HepG2 (cell line): Measurements from ENCODE around the gene NAT14. TPM values are rescaled to one million over a fixed set of nuclear protein-coding genes. Genes with fewer than 3 reads are reported as not detected.

Experiments
- AKAP8 ChIP-seq: sonication (generic); formaldehyde crosslinking; IDR thresholded peaks from 2 replicates; pipeline ENCODE4 v1.5.1; 2020; ENCODE audit warnings: mild to moderate bottlenecking, missing genetic modification reagents
- ATF1 ChIP-seq: IDR thresholded peaks from 2 replicates; pipeline ENCODE4 v1.6.1; 2016; ENCODE audit warnings: mild to moderate bottlenecking, control low read depth
- ATF7 ChIP-seq, 2 experiments: fragments of 450-650 bp in 1 of 2; sonication (generic) in 1 of 2; formaldehyde crosslinking in 1 of 2; IDR thresholded peaks; 2 replicates each; pipeline versions ENCODE4 v1.4.0 to v1.6.1; 2016 to 2020; ENCODE audit warnings: antibody characterized with exemption in 1 of 2, mild to moderate bottlenecking in 1 of 2, missing genetic modification reagents in 1 of 2
- FIP1L1 ChIP-seq: fragments of 200-400 bp; formaldehyde crosslinking; IDR thresholded peaks from 2 replicates; pipeline ENCODE4 v1.6.1; 2018; ENCODE audit warnings: low read depth, mild to moderate bottlenecking, low read length, moderate library complexity, borderline replicate concordance; ENCODE audit not compliant: insufficient read depth
- FOXA1 ChIP-seq, 2 experiments: fragments of 450-650 bp in 1 of 2; sonication (generic) in 1 of 2; formaldehyde crosslinking in 1 of 2; IDR thresholded peaks; 2 replicates each; pipeline versions ENCODE4 v1.4.0 to v1.6.1; 2016 to 2020; ENCODE audit warnings: missing genetic modification reagents in 1 of 2
- HNRNPLL ChIP-seq: fragments of 200-400 bp; formaldehyde crosslinking; IDR thresholded peaks from 2 replicates; pipeline ENCODE4 v1.6.1; 2017; ENCODE audit warnings: mild to moderate bottlenecking, low read depth, low read length; ENCODE audit not compliant: poor library complexity, severe bottlenecking
- HOXA3 ChIP-seq: sonication (generic); formaldehyde crosslinking; IDR thresholded peaks from 2 replicates; pipeline ENCODE4 v1.5.0; 2020; ENCODE audit warnings: missing genetic modification reagents
- HOXA7 ChIP-seq: sonication (generic); formaldehyde crosslinking; IDR thresholded peaks from 2 replicates; pipeline ENCODE4 v1.8.1; 2022; ENCODE audit warnings: mild to moderate bottlenecking, missing genetic modification reagents, moderate library complexity
- KDM3A ChIP-seq: IDR thresholded peaks from 2 replicates; pipeline ENCODE4 v1.6.1; 2018; ENCODE audit warnings: low read depth, missing compliant biosample characterization
- NKX3-1 ChIP-seq: sonication (generic); formaldehyde crosslinking; IDR thresholded peaks from 2 replicates; pipeline ENCODE4 v1.5.0; 2020; ENCODE audit warnings: missing genetic modification reagents
- SAP130 ChIP-seq: IDR thresholded peaks from 2 replicates; pipeline ENCODE4 v1.6.1; 2016; ENCODE audit warnings: low read depth
- SP4 ChIP-seq: sonication (generic); formaldehyde crosslinking; IDR thresholded peaks from 2 replicates; pipeline ENCODE4 v1.8.1; 2023; ENCODE audit warnings: mild to moderate bottlenecking, missing genetic modification reagents
- ZBTB7A ChIP-seq: sonication (generic); formaldehyde crosslinking; IDR thresholded peaks from 2 replicates; pipeline ENCODE4 v1.8.0; 2022; ENCODE audit warnings: mild to moderate bottlenecking, missing genetic modification reagents
- ZNF383 ChIP-seq: sonication (generic); formaldehyde crosslinking; IDR thresholded peaks from 2 replicates; pipeline ENCODE4 v1.4.0; 2020; ENCODE audit warnings: missing genetic modification reagents, mild to moderate bottlenecking, borderline replicate concordance
- ZNF446 ChIP-seq: sonication (generic); formaldehyde crosslinking; IDR thresholded peaks from 2 replicates; pipeline ENCODE4 v1.5.0; 2020; ENCODE audit warnings: mild to moderate bottlenecking, missing genetic modification reagents
- ZNF777 ChIP-seq: sonication (generic); formaldehyde crosslinking; IDR thresholded peaks from 2 replicates; pipeline ENCODE4 v1.4.0; 2020; ENCODE audit warnings: missing genetic modification reagents
- ZNF782 ChIP-seq: sonication (generic); formaldehyde crosslinking; IDR thresholded peaks from 2 replicates; pipeline ENCODE4 v1.4.0; 2020; ENCODE audit warnings: missing genetic modification reagents, mild to moderate bottlenecking, borderline replicate concordance
- ZNF891 ChIP-seq: sonication (generic); formaldehyde crosslinking; IDR thresholded peaks from 2 replicates; pipeline ENCODE4 v1.5.0; 2020; ENCODE audit warnings: mild to moderate bottlenecking, missing genetic modification reagents
- polyA plus RNA-seq, 8 experiments: library from polyadenylated mRNA; depleted of rRNA in 3 of 8; stranded (reverse) in 7 of 8; unstranded in 1 of 8; fragments of >200 nt; fragmentation: Illumina TruSeq in 4 of 8; extraction: Trizol in 4 of 8; gene quantifications; 2 replicates each; pipeline versions ENCODE4 v1.2.1 to v1.2.3, GENCODE V29; 2011 to 2016; ENCODE audit warnings: low read depth in 4 of 8, missing spikeins in 1 of 8, mixed read lengths in 1 of 8; ENCODE audit not compliant: insufficient read depth in 1 of 8
- total RNA-seq, 5 experiments: library from RNA; depleted of rRNA; stranded (reverse); fragments of >200 nt; fragmentation: Illumina TruSeq; extraction: Trizol; gene quantifications; 2 replicates each; pipeline ENCODE4 v1.2.3, GENCODE V29; 2016; ENCODE audit warnings: low read depth in 1 of 5
- TF ChIP-seq, protein P1 (sequence below): sonication (generic); formaldehyde crosslinking; IDR thresholded peaks from 2 replicates; pipeline ENCODE4 v1.4.0; 2020; ENCODE audit warnings: missing genetic modification reagents
- TF ChIP-seq, protein P2 (sequence below): IDR thresholded peaks from 2 replicates; pipeline ENCODE4 v1.6.1; 2016; ENCODE audit warnings: missing compliant biosample characterization, missing genetic modification reagents, borderline replicate concordance
- TF ChIP-seq, protein P3 (sequence below): sonication (generic); formaldehyde crosslinking; IDR thresholded peaks from 2 replicates; pipeline ENCODE4 v1.5.1; 2020; ENCODE audit warnings: missing genetic modification reagents, mild to moderate bottlenecking, borderline replicate concordance
- TF ChIP-seq, protein P4 (sequence below): sonication (generic); formaldehyde crosslinking; IDR thresholded peaks from 2 replicates; pipeline ENCODE4 v1.5.0; 2020; ENCODE audit warnings: mild to moderate bottlenecking, missing genetic modification reagents

Gene NAT14
- total and polyA plus RNA-seq, 2 of the 13 experiments (the other 11 are each of a cell fraction or from before 2014, with no cell fraction given) = 20.7 to 22.3 TPM

DNA sequence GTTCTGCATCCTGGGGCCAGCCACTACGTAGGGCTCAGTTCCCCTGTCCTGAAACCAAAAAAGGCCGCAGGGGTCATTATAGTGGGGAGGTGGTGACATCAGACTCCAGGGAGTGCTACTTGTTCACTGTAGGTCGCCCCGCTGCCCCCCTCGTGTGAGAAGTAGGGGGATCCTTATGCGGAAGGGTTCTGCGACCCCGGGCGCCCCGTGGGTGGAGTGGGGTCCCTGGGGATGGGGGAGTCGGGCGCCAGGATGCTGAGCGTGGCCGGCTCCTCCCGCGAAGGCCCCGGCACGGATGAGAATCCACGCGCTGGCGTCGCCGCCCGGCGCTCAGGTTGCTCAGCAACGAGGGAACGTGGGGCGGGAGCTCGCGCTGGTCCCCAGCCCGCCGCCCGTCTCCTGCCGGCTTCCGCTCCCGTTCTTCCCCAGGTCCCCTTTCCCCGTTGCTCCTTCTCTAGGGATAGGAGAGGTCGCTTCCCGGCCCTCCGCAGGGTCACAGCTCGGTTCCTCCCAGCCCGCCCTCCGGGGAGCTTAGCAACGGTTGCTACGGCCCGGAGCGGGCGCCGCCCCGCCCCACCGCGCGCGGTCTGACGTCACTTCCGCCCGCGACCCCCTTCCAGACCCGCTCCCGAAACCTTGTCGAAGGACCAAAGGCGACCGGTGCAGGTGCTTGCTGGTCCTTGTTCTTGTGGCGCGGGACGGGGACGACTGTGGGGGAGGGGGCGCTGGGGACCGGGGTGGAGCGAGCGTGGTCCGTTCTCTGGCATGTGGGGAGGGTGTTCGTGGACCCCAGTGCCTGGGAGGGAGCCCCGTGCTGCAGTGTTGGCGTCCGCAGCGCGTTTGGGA, at the start of gene NAT14 (continued):
- TF ChIP-seq, protein P1, sequence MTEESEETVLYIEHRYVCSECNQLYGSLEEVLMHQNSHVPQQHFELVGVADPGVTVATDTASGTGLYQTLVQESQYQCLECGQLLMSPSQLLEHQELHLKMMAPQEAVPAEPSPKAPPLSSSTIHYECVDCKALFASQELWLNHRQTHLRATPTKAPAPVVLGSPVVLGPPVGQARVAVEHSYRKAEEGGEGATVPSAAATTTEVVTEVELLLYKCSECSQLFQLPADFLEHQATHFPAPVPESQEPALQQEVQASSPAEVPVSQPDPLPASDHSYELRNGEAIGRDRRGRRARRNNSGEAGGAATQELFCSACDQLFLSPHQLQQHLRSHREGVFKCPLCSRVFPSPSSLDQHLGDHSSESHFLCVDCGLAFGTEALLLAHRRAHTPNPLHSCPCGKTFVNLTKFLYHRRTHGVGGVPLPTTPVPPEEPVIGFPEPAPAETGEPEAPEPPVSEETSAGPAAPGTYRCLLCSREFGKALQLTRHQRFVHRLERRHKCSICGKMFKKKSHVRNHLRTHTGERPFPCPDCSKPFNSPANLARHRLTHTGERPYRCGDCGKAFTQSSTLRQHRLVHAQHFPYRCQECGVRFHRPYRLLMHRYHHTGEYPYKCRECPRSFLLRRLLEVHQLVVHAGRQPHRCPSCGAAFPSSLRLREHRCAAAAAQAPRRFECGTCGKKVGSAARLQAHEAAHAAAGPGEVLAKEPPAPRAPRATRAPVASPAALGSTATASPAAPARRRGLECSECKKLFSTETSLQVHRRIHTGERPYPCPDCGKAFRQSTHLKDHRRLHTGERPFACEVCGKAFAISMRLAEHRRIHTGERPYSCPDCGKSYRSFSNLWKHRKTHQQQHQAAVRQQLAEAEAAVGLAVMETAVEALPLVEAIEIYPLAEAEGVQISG (CRISPR knock-in tag) = peak; percentile 49; the same call in 1 of the 2 replicates
- TF ChIP-seq ZBTB7A (peak; percentile 69; the same call in 1 of the 2 replicates), ZNF446 (no peak), ATF7 (IDR thresholded peaks at IDR 0.05) (peak; percentile 61), ATF7 (CRISPR knock-in tag; IDR thresholded peaks at IDR 0.05) (peak; percentile 67; the same call in 1 of the 2 replicates), KDM3A (CRISPR knock-in tag) (no peak), ZNF891 (CRISPR knock-in tag) (no peak), ZNF777 (CRISPR knock-in tag) (no peak), FOXA1 (IDR thresholded peaks at IDR 0.05) (no peak), FOXA1 (CRISPR knock-in tag; IDR thresholded peaks at IDR 0.05) (no peak), FIP1L1 (no peak), NKX3-1 (no peak), HNRNPLL (peak; percentile 23), SP4 (CRISPR knock-in tag) (peak; percentile 43; the same call in 1 of the 2 replicates), ZNF782 (CRISPR knock-in tag) (peak; percentile 34; the same call in 1 of the 2 replicates), ATF1 (peak; percentile 86), AKAP8 (CRISPR knock-in tag) (peak; percentile 48; the same call in 1 of the 2 replicates), ZNF383 (CRISPR knock-in tag) (0 out of 2 replicates have a peak, but pooled peaks have one; percentile 39), SAP130 (CRISPR knock-in tag) (peak; percentile 58; the same call in 1 of the 2 replicates), HOXA7 (CRISPR knock-in tag) (no peak), HOXA3 (peak; percentile 87)
- TF ChIP-seq, protein P2, sequence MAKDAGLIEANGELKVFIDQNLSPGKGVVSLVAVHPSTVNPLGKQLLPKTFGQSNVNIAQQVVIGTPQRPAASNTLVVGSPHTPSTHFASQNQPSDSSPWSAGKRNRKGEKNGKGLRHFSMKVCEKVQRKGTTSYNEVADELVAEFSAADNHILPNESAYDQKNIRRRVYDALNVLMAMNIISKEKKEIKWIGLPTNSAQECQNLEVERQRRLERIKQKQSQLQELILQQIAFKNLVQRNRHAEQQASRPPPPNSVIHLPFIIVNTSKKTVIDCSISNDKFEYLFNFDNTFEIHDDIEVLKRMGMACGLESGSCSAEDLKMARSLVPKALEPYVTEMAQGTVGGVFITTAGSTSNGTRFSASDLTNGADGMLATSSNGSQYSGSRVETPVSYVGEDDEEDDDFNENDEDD = peak; percentile 33; the same call in 1 of the 2 replicates
- TF ChIP-seq, protein P3, sequence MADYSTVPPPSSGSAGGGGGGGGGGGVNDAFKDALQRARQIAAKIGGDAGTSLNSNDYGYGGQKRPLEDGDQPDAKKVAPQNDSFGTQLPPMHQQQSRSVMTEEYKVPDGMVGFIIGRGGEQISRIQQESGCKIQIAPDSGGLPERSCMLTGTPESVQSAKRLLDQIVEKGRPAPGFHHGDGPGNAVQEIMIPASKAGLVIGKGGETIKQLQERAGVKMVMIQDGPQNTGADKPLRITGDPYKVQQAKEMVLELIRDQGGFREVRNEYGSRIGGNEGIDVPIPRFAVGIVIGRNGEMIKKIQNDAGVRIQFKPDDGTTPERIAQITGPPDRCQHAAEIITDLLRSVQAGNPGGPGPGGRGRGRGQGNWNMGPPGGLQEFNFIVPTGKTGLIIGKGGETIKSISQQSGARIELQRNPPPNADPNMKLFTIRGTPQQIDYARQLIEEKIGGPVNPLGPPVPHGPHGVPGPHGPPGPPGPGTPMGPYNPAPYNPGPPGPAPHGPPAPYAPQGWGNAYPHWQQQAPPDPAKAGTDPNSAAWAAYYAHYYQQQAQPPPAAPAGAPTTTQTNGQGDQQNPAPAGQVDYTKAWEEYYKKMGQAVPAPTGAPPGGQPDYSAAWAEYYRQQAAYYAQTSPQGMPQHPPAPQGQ (CRISPR knock-in tag) = no peak
- TF ChIP-seq, protein P4, sequence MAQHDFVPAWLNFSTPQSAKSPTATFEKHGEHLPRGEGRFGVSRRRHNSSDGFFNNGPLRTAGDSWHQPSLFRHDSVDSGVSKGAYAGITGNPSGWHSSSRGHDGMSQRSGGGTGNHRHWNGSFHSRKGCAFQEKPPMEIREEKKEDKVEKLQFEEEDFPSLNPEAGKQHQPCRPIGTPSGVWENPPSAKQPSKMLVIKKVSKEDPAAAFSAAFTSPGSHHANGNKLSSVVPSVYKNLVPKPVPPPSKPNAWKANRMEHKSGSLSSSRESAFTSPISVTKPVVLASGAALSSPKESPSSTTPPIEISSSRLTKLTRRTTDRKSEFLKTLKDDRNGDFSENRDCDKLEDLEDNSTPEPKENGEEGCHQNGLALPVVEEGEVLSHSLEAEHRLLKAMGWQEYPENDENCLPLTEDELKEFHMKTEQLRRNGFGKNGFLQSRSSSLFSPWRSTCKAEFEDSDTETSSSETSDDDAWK = no peak
